HG02571 (cell line): ENCODE data around the gene KIF18B.
A peak's percentile ranks its signal among the peaks of the same experiment; 100 is the strongest.

Experiments used
- ATAC-seq: cut with Tn5 transposase; IDR thresholded peaks from one replicate; pipeline ENCODE4 v1.9.1; 2021; ENCODE audit warnings: mild to moderate bottlenecking, moderate library complexity; ENCODE audit not compliant: unreplicated experiment

Gene KIF18B

GRCh38 chr17:44947461-44948314 lies at the start of gene KIF18B:
Gene KIF18B (minus strand): TSS chr17:44947773. CDS start chr17:44936344, 11,429 bp downstream.
- peak; percentile 93 for ATAC-seq

- ATAC-seq = no peak
These were observed 48.7 kb upstream of the KIF18B start for GRCh38 chr17:44996304-44996703.

GRCh38 chr17:44995436-44996001 lies 47.9 kb upstream of the KIF18B start:
- ATAC-seq = no peak

- no peak for ATAC-seq
These were observed 44.8 kb upstream of the KIF18B start for GRCh38 chr17:44992242-44992939.

- ATAC-seq = no peak
These were observed 43.4 kb upstream of the KIF18B start for GRCh38 chr17:44990994-44991393.

GRCh38 chr17:44989552-44990138 lies 42.1 kb upstream of the KIF18B start:
- ATAC-seq = no peak

GRCh38 chr17:44988044-44988942 lies 40.7 kb upstream of the KIF18B start:
- no peak for ATAC-seq

GRCh38 chr17:44983563-44983962 lies 36.0 kb upstream of the KIF18B start:
- no peak for ATAC-seq

GRCh38 chr17:44982113-44982702 lies 34.6 kb upstream of the KIF18B start:
- no peak for ATAC-seq

GRCh38 chr17:44981221-44981968 lies 33.8 kb upstream of the KIF18B start:
- no peak for ATAC-seq

GRCh38 chr17:44979426-44979995 lies 31.9 kb upstream of the KIF18B start:
- no peak for ATAC-seq

GRCh38 chr17:44978807-44979206 lies 31.2 kb upstream of the KIF18B start:
- no peak for ATAC-seq

GRCh38 chr17:44977814-44978550 lies 30.4 kb upstream of the KIF18B start:
- ATAC-seq = no peak

- ATAC-seq = no peak
These were observed 29.5 kb upstream of the KIF18B start for GRCh38 chr17:44977065-44977464.

- ATAC-seq = no peak
These were observed 28.6 kb upstream of the KIF18B start for GRCh38 chr17:44976206-44976605.

- ATAC-seq = no peak
These were observed 25.4 kb upstream of the KIF18B start for GRCh38 chr17:44972953-44973352.

- ATAC-seq = no peak
These were observed 24.4 kb upstream of the KIF18B start for GRCh38 chr17:44971776-44972483.
